H1 (cell line): ENCODE measurements around the gene SPHKAP. TPM values are rescaled to one million over a fixed set of nuclear protein-coding genes. Genes with fewer than 3 reads are reported as not detected.

Experiments
- CTCF ChIA-PET: fragments of 300-600 bp; sonication (Branson Sonifier 250); formaldehyde crosslinking; loops from one replicate; lab custom pipeline; 2021; ENCODE audit not compliant: partially characterized antibody; lab: Charles Lee
- POLR2A ChIA-PET: fragments of 300-600 bp; sonication (Branson Sonifier 250); formaldehyde crosslinking; loops from one replicate; lab custom pipeline; 2021; ENCODE audit warnings: inconsistent platforms; ENCODE audit not compliant: partially characterized antibody; lab: Charles Lee
- DNase-seq, 2 experiments: peaks; one replicate each; pipeline versions ENCODE4 v3.0.0 to v3.0.0-alpha.2; 2010 to 2022; ENCODE audit warnings: low spot score in 2 of 2, low read depth in 1 of 2, mixed read lengths in 1 of 2
- FAIRE-seq: peaks from 2 replicates; lab custom pipeline; 2011; peaks lifted over from hg19 to GRCh38; lab: Jason Lieb, UNC
- H2AFZ ChIP-seq: 2 replicates; pipeline ENCODE4 v1.8.1; 2012; ENCODE audit warnings: low read length, inconsistent platforms
- H2AK5ac ChIP-seq: 2 replicates; pipeline ENCODE4 v1.6.1; 2013; ENCODE audit warnings: low read depth, low read length
- H2BK120ac ChIP-seq: replicated peaks from 2 replicates; pipeline ENCODE3; 2013; ENCODE audit warnings: low read depth, low read length, inconsistent platforms
- H2BK12ac ChIP-seq: 2 replicates; pipeline ENCODE4 v1.6.1; 2013; ENCODE audit warnings: low read depth, low read length
- H2BK15ac ChIP-seq: 2 replicates; pipeline ENCODE4 v1.6.1; 2013; ENCODE audit warnings: low read length
- H2BK20ac ChIP-seq: 2 replicates; pipeline ENCODE4 v1.6.1; 2013; ENCODE audit warnings: low read length
- H2BK5ac ChIP-seq: 2 replicates; pipeline ENCODE4 v1.6.1; 2013; ENCODE audit warnings: low read depth, low read length
- H3K14ac ChIP-seq: 2 replicates; pipeline ENCODE4 v1.6.1; 2013; ENCODE audit warnings: inconsistent platforms; ENCODE audit not compliant: insufficient read length
- H3K18ac ChIP-seq: 2 replicates; pipeline ENCODE4 v1.6.1; 2013; ENCODE audit warnings: low read length; ENCODE audit errors: extremely low read depth
- H3K23ac ChIP-seq: 2 replicates; pipeline ENCODE4 v1.6.1; 2013; ENCODE audit warnings: inconsistent platforms; ENCODE audit not compliant: insufficient read length
- H3K23me2 ChIP-seq: 2 replicates; pipeline ENCODE4 v1.6.1; 2013; ENCODE audit warnings: low read depth, low read length
- H3K27ac ChIP-seq: 2 replicates; pipeline ENCODE4 v1.6.1; 2011; ENCODE audit warnings: low read depth, low read length, inconsistent platforms
- H3K27me3 ChIP-seq, 4 experiments: replicated peaks in 1 of 4; 1 replicate in 1 of 4; 2 replicates in 3 of 4; pipeline versions ENCODE4 v1.6.1 to v1.8.1; 2011 to 2013; ENCODE audit warnings: low read length in 3 of 4, mild to moderate bottlenecking in 3 of 4, inconsistent platforms in 2 of 4, mixed read lengths in 2 of 4, moderate library complexity in 1 of 4; ENCODE audit not compliant: control insufficient read depth in 3 of 4, insufficient read depth in 3 of 4; ENCODE audit errors: extremely low read depth in 1 of 4
- H3K36me3 ChIP-seq, 4 experiments: 2 replicates each; pipeline versions ENCODE4 v1.6.1 to v1.8.1; 2011 to 2013; ENCODE audit warnings: mild to moderate bottlenecking in 4 of 4, low read length in 3 of 4, moderate library complexity in 2 of 4, control low read depth in 1 of 4, inconsistent platforms in 1 of 4; ENCODE audit not compliant: insufficient read depth in 4 of 4, control insufficient read depth in 2 of 4
- H3K4ac ChIP-seq: replicated peaks from 2 replicates; pipeline ENCODE3; 2013; ENCODE audit warnings: low read length, low read depth, mixed read lengths, inconsistent platforms; ENCODE audit not compliant: insufficient read length
- H3K4me1 ChIP-seq, 4 experiments: replicated peaks in 1 of 4; 1 replicate in 1 of 4; 2 replicates in 3 of 4; pipeline versions ENCODE4 v1.6.1 to v1.8.1; 2011 to 2013; ENCODE audit warnings: low read length in 3 of 4, inconsistent platforms in 2 of 4, mixed read lengths in 1 of 4; ENCODE audit not compliant: insufficient read depth in 4 of 4, control insufficient read depth in 3 of 4
- H3K4me2 ChIP-seq, 2 experiments: 2 replicates each; pipeline versions ENCODE4 v1.6.1 to v1.8.1; 2011 to 2013; ENCODE audit warnings: low read depth in 2 of 2, low read length in 2 of 2, control low read depth in 1 of 2, inconsistent platforms in 1 of 2, mild to moderate bottlenecking in 1 of 2; ENCODE audit not compliant: insufficient read depth in 1 of 2
- H3K4me3 ChIP-seq, 4 experiments: fragments of 200-600, 300-600 bp in 1 of 4; sonication (generic), shearing (Covaris generic), sonication (Bioruptor Twin) in 1 of 4; 2 replicates each; pipeline versions ENCODE4 v1.5.1 to v1.8.1; 2011 to 2016; ENCODE audit warnings: low read length in 4 of 4, low read depth in 3 of 4, control low read depth in 2 of 4, inconsistent platforms in 2 of 4, mild to moderate bottlenecking in 2 of 4, mixed read lengths in 1 of 4, moderate library complexity in 1 of 4; ENCODE audit not compliant: insufficient read depth in 2 of 4; ENCODE audit errors: extremely low read depth in 1 of 4
- H3K56ac ChIP-seq: replicated peaks from 2 replicates; pipeline ENCODE3; 2013; ENCODE audit warnings: low read depth, mild to moderate bottlenecking, mixed read lengths, low read length, inconsistent platforms; ENCODE audit not compliant: insufficient read length
- H3K79me1 ChIP-seq: 2 replicates; pipeline ENCODE4 v1.6.1; 2013; ENCODE audit warnings: low read depth, low read length, control low read depth
- H3K79me2 ChIP-seq, 2 experiments: 2 replicates each; pipeline versions ENCODE4 v1.6.1 to v1.8.1; 2012 to 2013; ENCODE audit warnings: low read length in 2 of 2, mild to moderate bottlenecking in 2 of 2, inconsistent platforms in 1 of 2; ENCODE audit not compliant: insufficient read depth in 2 of 2, control insufficient read depth in 1 of 2
- H3K9ac ChIP-seq, 4 experiments: replicated peaks in 1 of 4; 1 replicate in 1 of 4; 2 replicates in 3 of 4; pipeline versions ENCODE4 v1.6.1 to v1.8.1; 2011 to 2013; ENCODE audit warnings: low read depth in 3 of 4, low read length in 3 of 4, control low read depth in 2 of 4, mild to moderate bottlenecking in 2 of 4, moderate library complexity in 2 of 4, inconsistent platforms in 1 of 4; ENCODE audit errors: extremely low read depth in 1 of 4
- H3K9me3 ChIP-seq, 2 experiments: 2 replicates each; pipeline versions ENCODE4 v1.6.1 to v1.8.1; 2012 to 2013; ENCODE audit warnings: mild to moderate bottlenecking in 2 of 2, moderate library complexity in 2 of 2, control low read depth in 1 of 2, inconsistent platforms in 1 of 2, low read depth in 1 of 2, low read length in 1 of 2, mixed read lengths in 1 of 2; ENCODE audit not compliant: insufficient read depth in 2 of 2
- H4K20me1 ChIP-seq, 2 experiments: replicated peaks in 1 of 2; 2 replicates each; pipeline versions ENCODE3 to v1.8.1; 2011 to 2013; ENCODE audit warnings: inconsistent platforms in 2 of 2, low read length in 2 of 2, mild to moderate bottlenecking in 1 of 2; ENCODE audit not compliant: insufficient read depth in 2 of 2, control insufficient read depth in 1 of 2
- H4K5ac ChIP-seq: 2 replicates; pipeline ENCODE4 v1.6.1; 2013; ENCODE audit warnings: low read length, low read depth, mixed read lengths, inconsistent platforms; ENCODE audit not compliant: insufficient read length
- H4K8ac ChIP-seq: 2 replicates; pipeline ENCODE4 v1.8.0; 2013; ENCODE audit warnings: mild to moderate bottlenecking, moderate library complexity, low read length, inconsistent platforms; ENCODE audit not compliant: insufficient read depth; ENCODE audit errors: extremely low read depth
- H4K91ac ChIP-seq: replicated peaks from 2 replicates; pipeline ENCODE3; 2013; ENCODE audit warnings: low read length, mixed read lengths, inconsistent platforms; ENCODE audit not compliant: insufficient read length
- CEBPB ChIP-seq: IDR thresholded peaks from 2 replicates; pipeline ENCODE4 v1.6.1; 2012; ENCODE audit warnings: low read depth, low read length
- CTBP2 ChIP-seq: IDR thresholded peaks from 2 replicates; pipeline ENCODE4 v1.7.0; 2011; ENCODE audit warnings: borderline replicate concordance, mild to moderate bottlenecking, moderate library complexity, mixed read lengths, low read length; ENCODE audit not compliant: insufficient read depth, insufficient read length
- CTCF ChIP-seq, 3 experiments: IDR thresholded peaks; 1 replicate in 2 of 3; 2 replicates in 1 of 3; pipeline versions ENCODE4 v1.5.1 to v1.6.1; 2011; ENCODE audit warnings: low read length in 3 of 3, mild to moderate bottlenecking in 3 of 3, inconsistent platforms in 2 of 3, low read depth in 1 of 3, moderate library complexity in 1 of 3; ENCODE audit not compliant: insufficient read depth in 1 of 3; ENCODE audit errors: control extremely low read depth in 1 of 3
- RAD21 ChIP-seq, 2 experiments: IDR thresholded peaks in 1 of 2; conservative IDR thresholded peaks in 1 of 2; 2 replicates each; pipeline ENCODE4 v1.6.1; 2011; ENCODE audit warnings: low read depth in 2 of 2, low read length in 2 of 2, improper control_type of control experiment in 1 of 2, inconsistent platforms in 1 of 2, mild to moderate bottlenecking in 1 of 2, moderate library complexity in 1 of 2
- WGBS, 2 experiments: shearing (Covaris generic) in 1 of 2; methylation state at CpG; one replicate each; pipeline versions ENCODE4 v1.1.6 to v1.1.7; 2013 to 2015; ENCODE audit warnings: low lambda C conversion rate in 2 of 2, mixed read lengths in 2 of 2, inconsistent platforms in 1 of 2, low coverage in 1 of 2, missing lambda C conversion rate in 1 of 2; ENCODE audit not compliant: insufficient replicate concordance in 2 of 2, insufficient coverage in 1 of 2, insufficient read length in 1 of 2; ENCODE audit errors: extremely low coverage in 1 of 2, missing lambda C conversion rate in 1 of 2; 5-methylcytosine and 5-hydroxymethylcytosine counted together
- polyA plus RNA-seq, 7 experiments: library from polyadenylated mRNA; depleted of rRNA in 3 of 7; stranded (reverse) in 5 of 7; unstranded in 2 of 7; fragments of >200 nt in 5 of 7; fragments of 200-250 nt in 2 of 7; gene quantifications; 1 replicate in 5 of 7; 2 replicates in 1 of 7; 4 replicates in 1 of 7; pipeline versions ENCODE4 v1.2.1 to v1.2.3, GENCODE V29; 2011 to 2013; ENCODE audit warnings: missing spikeins in 2 of 7, mixed read lengths in 2 of 7
- total RNA-seq: library from RNA; stranded (reverse); fragmentation: NEBNext Ultra II Directional; extraction: Animal tissue kit (Norgen Biotek cat#: 25700); gene quantifications from 2 replicates; pipeline ENCODE4 v1.2.1, GENCODE V29; 2021

SPHKAP gene
- total and polyA plus RNA-seq, 2 of the 8 experiments (the other 6 are each of a cell fraction or from before 2014, with no cell fraction given), result 0.02 TPM; not detected in 1

DNA sequence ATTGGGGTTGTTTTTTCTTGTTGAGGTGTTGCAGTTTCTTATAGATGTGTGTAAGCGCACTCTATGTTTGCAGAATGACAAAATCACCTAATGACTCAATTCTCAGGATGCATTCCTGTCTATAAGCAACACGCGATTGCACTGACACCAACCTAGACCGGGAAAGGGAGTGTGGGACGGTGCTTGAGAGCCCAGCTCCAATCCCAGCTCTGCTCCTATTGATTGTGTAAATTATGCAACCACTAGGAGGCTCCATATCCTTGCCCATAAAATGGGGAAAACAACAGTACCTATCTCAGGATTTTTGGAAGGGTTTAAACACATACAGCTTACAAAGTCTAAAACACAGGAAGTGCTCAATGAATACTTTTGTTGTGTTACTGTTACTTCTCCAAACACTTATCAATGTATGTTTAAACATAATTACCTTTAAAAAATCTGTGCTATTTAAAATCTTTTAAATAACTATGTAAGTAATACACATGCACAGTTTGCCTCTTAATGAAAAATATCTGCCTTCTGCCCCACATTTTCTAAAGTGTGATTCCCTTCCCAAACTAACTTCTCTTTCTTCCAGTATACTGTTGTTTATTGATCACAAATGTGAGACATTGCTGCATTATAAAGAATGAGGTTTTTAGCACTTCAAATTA, 132.5 kb downstream of the SPHKAP start:
- DNase-seq, result peak in 1 of 2 experiments; percentile 31
- H3K23ac ChIP-seq, result no peak overlapping the region
- no peak overlapping the region for H4K5ac ChIP-seq
- H3K4me2 ChIP-seq, result no peak overlapping the region
- no peaks in the 10 kb centered on the region for H3K4me1 ChIP-seq
- peak; percentile 87 to 88 for TF ChIP-seq RAD21 (IDR thresholded peaks at IDR 0.05 in 1 of 2, conservative IDR thresholded peaks at IDR 0.05 in 1 of 2; ENCODE audit: low read depth in 2 of 2, low read length in 2 of 2)
- peak in 2 of 3 experiments; percentile 55 to 81; a peak in 3 of 4 replicates for TF ChIP-seq CTCF (IDR thresholded peaks at IDR 0.05; ENCODE audit: control extremely low read depth in 1 of 3, insufficient read depth in 1 of 3, low read depth in 1 of 3, low read length in 3 of 3)
- no peak for TF ChIP-seq CTBP2
- peak; percentile 41; the same call in 1 of the 2 replicates for TF ChIP-seq CEBPB
- no peak overlapping the region for H2AFZ ChIP-seq
- no peak overlapping the region for H2BK12ac ChIP-seq
- ChIA-PET POLR2A (interaction anchor here (0.6 kb wide), 1 partner anchor 369 kb away, joined by 3 read pairs; no protein-coding TSS in a partner anchor), CTCF (interaction anchor here (0.8 to 4.5 kb wide), 22 partner anchors 9 to 626 kb away, joined by 3 to 24 read pairs (median 3); no protein-coding TSS in a partner anchor)
- H2AK5ac ChIP-seq, result no peak overlapping the region
- no peaks in the 10 kb centered on the region for H3K27me3 ChIP-seq
- no peak overlapping the region for H3K14ac ChIP-seq
- H3K79me1 ChIP-seq, result no peaks in the 10 kb centered on the region
- H3K4ac ChIP-seq, result no peak overlapping the region
- H4K20me1 ChIP-seq, result no peaks in the 10 kb centered on the region
- no peak overlapping the region for H3K56ac ChIP-seq
- H2BK120ac ChIP-seq, result no peak overlapping the region
- H3K23me2 ChIP-seq, result no peaks in the 10 kb centered on the region
- peak; percentile 80 for FAIRE-seq
- H3K79me2 ChIP-seq, result no peaks in the 10 kb centered on the region
- H2BK20ac ChIP-seq, result no peak overlapping the region
- no peak overlapping the region for H3K4me3 ChIP-seq
- H3K36me3 ChIP-seq, result no peaks in the 10 kb centered on the region
- no peak overlapping the region for H3K18ac ChIP-seq
- H3K9me3 ChIP-seq, result no peaks in the 10 kb centered on the region
- H2BK15ac ChIP-seq, result no peak overlapping the region
- H2BK5ac ChIP-seq, result no peak overlapping the region
- no peak overlapping the region for H4K8ac ChIP-seq
- H3K27ac ChIP-seq, result no peak overlapping the region
- no peak overlapping the region for H4K91ac ChIP-seq
- no peak overlapping the region for H3K9ac ChIP-seq
- 35% methylated on average over 5 of the region's 5 CpGs; no CpG with 5 or more reads in 1 of the 2 experiments for WGBS, 2 experiments
